Thoracic aorta endothelial cell (primary cell): ENCODE results near the gene ITM2A. TPM values are rescaled to one million over a fixed set of nuclear protein-coding genes. Genes with fewer than 3 reads are reported as not detected.

Experiments
- total RNA-seq: library from RNA; depleted of rRNA; stranded (reverse); fragments of >200 nt; gene quantifications from 2 replicates; pipeline ENCODE4 v1.2.3, GENCODE V29; 2012

The ITM2A gene
- 40.1 and 57.7 TPM in 2 replicates for total RNA-seq

DNA sequence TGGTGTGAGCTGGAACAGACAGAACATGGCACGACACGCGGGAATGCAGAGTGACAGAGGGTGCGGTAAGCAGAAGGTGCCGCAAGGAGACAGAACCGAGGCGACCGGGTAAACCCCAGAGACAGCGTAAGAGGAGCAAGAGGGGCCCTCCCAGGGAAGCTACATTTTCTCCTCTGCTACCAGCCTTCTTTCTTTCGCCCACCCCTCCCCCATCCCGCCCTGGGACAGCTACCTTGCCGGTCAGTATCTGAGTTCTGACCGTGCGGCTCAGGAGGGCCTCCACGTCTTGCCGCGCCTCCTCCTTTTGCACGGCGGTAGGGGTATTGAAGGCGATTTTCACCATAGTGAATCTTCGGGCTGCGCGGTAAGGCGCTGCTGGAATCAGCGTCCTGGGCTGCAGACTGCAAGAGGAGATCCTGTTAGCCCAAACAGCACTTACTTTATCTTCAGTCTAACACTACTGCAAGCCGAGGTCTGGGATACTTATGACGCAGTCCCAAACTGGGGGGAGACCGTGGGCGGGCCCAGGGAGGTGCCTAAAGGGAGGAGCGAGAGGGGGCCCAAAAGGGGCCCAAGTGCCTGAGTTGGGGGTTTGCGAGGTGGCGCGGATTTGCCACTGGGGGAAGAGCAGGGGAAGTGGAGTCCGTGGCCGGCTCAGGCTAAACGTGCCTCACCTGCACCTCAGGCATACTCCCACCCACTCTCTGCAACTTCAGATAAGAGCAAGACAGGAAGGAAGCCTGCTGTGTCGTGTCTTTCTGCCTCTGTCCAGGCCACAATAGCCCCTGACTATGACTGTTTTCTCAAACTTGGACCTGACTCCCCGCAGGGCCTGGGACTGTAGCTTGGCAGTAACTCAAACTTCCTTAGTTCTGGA is at the start of gene ITM2A:
TSS of gene ITM2A (minus strand) at position 462 of the 877 bp plus-strand sequence. CDS start at position 343, 119 bp downstream.

Other genes starting within 250 kb of the ITM2A start
- gene GPR174, start 222.6 kb downstream of the ITM2A start, total RNA-seq: not detected in 2 replicates